ENCODE measurements around the gene C1QTNF3.

The C1QTNF3 gene

DNA sequence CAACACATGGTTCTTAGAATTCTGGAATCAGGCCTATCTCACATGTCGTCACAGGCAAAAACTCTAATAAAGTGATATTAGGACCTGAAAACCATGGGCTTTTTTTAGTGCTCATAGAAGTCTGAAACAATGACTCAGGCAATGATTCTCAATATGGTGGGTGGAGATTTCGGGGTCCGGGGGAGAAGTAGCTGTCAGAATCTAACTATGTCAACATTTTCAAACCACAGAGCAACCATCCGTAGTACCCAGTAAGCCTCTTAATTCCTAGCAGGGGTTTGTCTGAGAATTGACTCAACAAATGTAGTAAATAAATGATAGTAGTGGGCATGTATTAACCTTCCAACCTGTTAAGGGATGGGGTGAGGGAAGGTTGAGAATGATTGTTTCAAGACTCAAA is 37.8 kb downstream of the C1QTNF3 start:
- no peak for FAIRE-seq
- no peak for DNase-seq (ENCODE audit: insufficient read length)
- TF ChIP-seq POLR2AphosphoS5 (IDR thresholded peaks at IDR 0.05; ENCODE audit: low read depth, low read length) (no peak), TAF1 (IDR thresholded peaks at IDR 0.05; ENCODE audit: borderline replicate concordance, low read depth, low read length) (no peak), POLR2A (IDR thresholded peaks at IDR 0.05; ENCODE audit: low read depth, low read length) (no peak)

GRCh38 chr5:34003941-34004340 is 39.1 kb downstream of the C1QTNF3 start:
- DNase-seq (ENCODE audit: insufficient read length), result no peak
- no peak for FAIRE-seq
- no peak for TF ChIP-seq POLR2A (IDR thresholded peaks at IDR 0.05; ENCODE audit: low read depth, low read length)
- no peak for TF ChIP-seq TAF1 (IDR thresholded peaks at IDR 0.05; ENCODE audit: borderline replicate concordance, low read depth, low read length)
- no peak for TF ChIP-seq POLR2AphosphoS5 (IDR thresholded peaks at IDR 0.05; ENCODE audit: low read depth, low read length)

DNA sequence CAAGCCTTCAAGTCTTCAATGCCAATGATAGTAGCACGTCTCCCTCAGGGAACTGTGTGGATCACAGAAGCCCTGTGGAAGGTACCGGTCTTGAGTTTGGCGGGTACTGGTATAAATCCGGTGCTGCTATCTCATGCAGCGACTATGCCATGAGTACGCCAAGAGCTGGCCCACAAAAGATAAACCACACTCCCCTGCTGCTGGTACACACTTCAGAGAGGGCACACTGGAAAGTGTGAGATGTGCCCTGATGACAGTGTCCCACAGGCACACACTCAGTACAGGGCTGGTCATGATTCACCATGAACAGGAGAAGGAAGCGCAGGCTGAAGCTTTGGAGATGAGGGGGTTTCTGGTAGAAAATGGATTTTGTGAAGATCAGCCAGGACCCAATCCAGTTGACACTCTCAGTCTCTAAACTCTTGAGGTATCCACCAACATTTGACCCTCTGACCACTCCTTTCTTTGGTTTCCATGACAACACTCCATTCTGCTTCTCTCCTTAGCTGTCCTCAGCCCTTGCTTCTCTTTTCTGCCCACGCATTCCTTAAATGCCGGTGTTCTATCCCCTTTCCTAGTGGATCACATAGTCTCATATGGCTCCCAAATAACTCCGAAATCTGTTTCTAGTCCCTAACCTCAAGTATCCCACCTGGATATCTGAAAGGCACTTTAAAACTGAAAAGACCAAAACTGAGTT is 40.2 kb downstream of the C1QTNF3 start:
- no peak for TF ChIP-seq POLR2AphosphoS5 (IDR thresholded peaks at IDR 0.05; ENCODE audit: low read depth, low read length)
- TF ChIP-seq POLR2A (IDR thresholded peaks at IDR 0.05; ENCODE audit: low read depth, low read length), result no peak
- no peak for TF ChIP-seq TAF1 (IDR thresholded peaks at IDR 0.05; ENCODE audit: borderline replicate concordance, low read depth, low read length)
- DNase-seq (ENCODE audit: insufficient read length), result no peak
- FAIRE-seq, result no peak

- FAIRE-seq, result no peak
- TF ChIP-seq POLR2A (IDR thresholded peaks at IDR 0.05; ENCODE audit: low read depth, low read length) (no peak), POLR2AphosphoS5 (IDR thresholded peaks at IDR 0.05; ENCODE audit: low read depth, low read length) (no peak), TAF1 (IDR thresholded peaks at IDR 0.05; ENCODE audit: borderline replicate concordance, low read depth, low read length) (no peak)
- no peak for DNase-seq (ENCODE audit: insufficient read length)
Observed at GRCh38 chr5:34001241-34001841, 41.7 kb downstream of the C1QTNF3 start.

DNA sequence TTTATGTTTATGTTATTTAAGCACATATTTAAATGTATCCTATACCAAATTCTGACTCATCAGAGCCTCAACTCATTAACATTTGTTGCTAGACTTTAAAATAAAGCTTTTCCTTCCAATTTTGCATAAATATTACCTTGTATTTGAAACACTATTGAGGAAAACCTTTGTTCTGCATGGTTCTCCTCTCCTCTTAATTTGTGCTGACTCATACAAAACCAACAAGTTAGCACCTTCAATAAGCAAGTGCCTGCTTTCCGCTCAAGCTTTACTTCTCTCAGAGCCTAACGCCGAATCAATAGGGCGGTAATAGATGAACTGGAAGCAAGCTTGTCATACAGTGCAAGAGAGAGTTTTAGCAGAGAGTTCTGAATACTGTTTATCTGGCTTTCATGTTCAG is 43.0 kb downstream of the C1QTNF3 start:
- DNase-seq (ENCODE audit: insufficient read length), result no peak
- TF ChIP-seq POLR2A (IDR thresholded peaks at IDR 0.05; ENCODE audit: low read depth, low read length) (no peak), TAF1 (IDR thresholded peaks at IDR 0.05; ENCODE audit: borderline replicate concordance, low read depth, low read length) (no peak), POLR2AphosphoS5 (IDR thresholded peaks at IDR 0.05; ENCODE audit: low read depth, low read length) (no peak)
- FAIRE-seq, result no peak

- DNase-seq (ENCODE audit: insufficient read length), result no peak
- no peak for TF ChIP-seq POLR2AphosphoS5 (IDR thresholded peaks at IDR 0.05; ENCODE audit: low read depth, low read length)
- TF ChIP-seq POLR2A (IDR thresholded peaks at IDR 0.05; ENCODE audit: low read depth, low read length), result no peak
- TF ChIP-seq TAF1 (IDR thresholded peaks at IDR 0.05; ENCODE audit: borderline replicate concordance, low read depth, low read length), result no peak
- peak; percentile 67 for FAIRE-seq
Observed at GRCh38 chr5:33997331-33997983, 45.6 kb downstream of the C1QTNF3 start.

GRCh38 chr5:33995865-33996264 is 47.1 kb downstream of the C1QTNF3 start:
- FAIRE-seq (no peak), DNase-seq (ENCODE audit: insufficient read length) (no peak)
- no peak for TF ChIP-seq POLR2A (IDR thresholded peaks at IDR 0.05; ENCODE audit: low read depth, low read length)
- no peak for TF ChIP-seq POLR2AphosphoS5 (IDR thresholded peaks at IDR 0.05; ENCODE audit: low read depth, low read length)
- no peak for TF ChIP-seq TAF1 (IDR thresholded peaks at IDR 0.05; ENCODE audit: borderline replicate concordance, low read depth, low read length)

- TF ChIP-seq POLR2AphosphoS5 (IDR thresholded peaks at IDR 0.05; ENCODE audit: low read depth, low read length), result no peak
- no peak for TF ChIP-seq POLR2A (IDR thresholded peaks at IDR 0.05; ENCODE audit: low read depth, low read length)
- TF ChIP-seq TAF1 (IDR thresholded peaks at IDR 0.05; ENCODE audit: borderline replicate concordance, low read depth, low read length), result no peak
- FAIRE-seq (no peak), DNase-seq (ENCODE audit: insufficient read length) (no peak)
Observed at GRCh38 chr5:33994845-33995244, 48.2 kb downstream of the C1QTNF3 start.

DNA sequence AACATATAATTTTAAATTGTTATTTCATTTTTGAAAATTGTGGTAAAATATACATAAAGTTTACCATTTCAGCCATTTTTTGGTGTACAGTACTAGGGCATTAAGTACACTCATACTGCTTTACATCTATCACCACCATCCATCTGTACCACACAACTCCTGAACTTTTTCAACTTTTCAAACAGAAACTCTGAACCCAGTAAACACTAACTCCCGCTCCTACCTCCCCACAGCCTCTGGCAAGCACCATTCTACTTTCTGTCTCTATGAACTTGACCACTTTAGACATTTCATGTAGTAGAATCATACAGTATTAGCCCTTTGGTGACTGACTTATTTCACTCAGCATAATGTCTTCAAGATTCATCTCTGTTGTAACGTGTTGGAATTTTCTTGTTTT is 50.1 kb downstream of the C1QTNF3 start:
- FAIRE-seq (no peak), DNase-seq (ENCODE audit: insufficient read length) (no peak)
- TF ChIP-seq TAF1 (IDR thresholded peaks at IDR 0.05; ENCODE audit: borderline replicate concordance, low read depth, low read length) (no peak), POLR2AphosphoS5 (IDR thresholded peaks at IDR 0.05; ENCODE audit: low read depth, low read length) (no peak), POLR2A (IDR thresholded peaks at IDR 0.05; ENCODE audit: low read depth, low read length) (no peak)

DNA sequence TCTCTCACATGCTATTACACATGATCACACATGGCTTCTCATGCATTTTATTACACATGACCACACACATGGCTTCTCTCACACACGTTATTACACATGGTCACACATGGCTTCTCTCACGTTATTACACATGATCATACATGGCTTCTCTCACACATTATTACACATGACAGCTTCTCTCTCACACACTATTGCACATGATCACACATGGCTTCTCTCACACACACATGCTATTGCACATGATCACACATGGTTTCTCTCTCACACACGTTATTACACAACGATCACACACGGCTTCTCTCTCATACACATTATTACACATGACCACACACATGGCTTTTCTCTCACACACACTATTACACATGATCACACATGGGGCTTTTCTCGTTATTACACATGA is 57.6 kb downstream of the C1QTNF3 start:
- no peak for FAIRE-seq
- no peak for TF ChIP-seq TAF1 (IDR thresholded peaks at IDR 0.05; ENCODE audit: borderline replicate concordance, low read depth, low read length)
- TF ChIP-seq POLR2AphosphoS5 (IDR thresholded peaks at IDR 0.05; ENCODE audit: low read depth, low read length), result no peak
- TF ChIP-seq POLR2A (IDR thresholded peaks at IDR 0.05; ENCODE audit: low read depth, low read length), result no peak
- DNase-seq (ENCODE audit: insufficient read length), result no peak

DNA sequence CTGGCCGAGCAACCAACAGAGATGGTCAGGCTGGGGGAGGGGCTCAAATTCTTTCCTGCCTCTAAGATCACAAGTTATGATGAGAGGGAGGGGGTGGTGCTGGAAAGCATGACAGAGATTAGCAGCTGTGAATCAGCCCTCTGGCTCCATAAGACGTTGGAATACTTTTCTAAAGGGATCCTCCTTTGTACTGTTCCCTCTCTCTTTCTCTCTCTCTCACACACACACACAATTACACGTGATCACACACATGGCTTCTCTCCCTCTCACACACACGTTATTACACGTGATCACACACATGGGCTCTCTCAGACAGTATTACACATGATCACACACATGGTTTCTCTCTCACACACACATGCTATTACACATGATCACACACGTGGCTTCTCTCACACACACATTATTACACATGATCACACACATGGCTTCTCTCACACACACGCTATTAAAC is 58.3 kb downstream of the C1QTNF3 start, which contains the start of gene SLC45A2:
Gene SLC45A2, minus strand, starts transcription at position 23 of the 454 bp plus-strand sequence. CDS start 110 bp downstream, outside the sequence.
- DNase-seq (ENCODE audit: insufficient read length), result no peak
- FAIRE-seq, result no peak
- no peak for TF ChIP-seq TAF1 (IDR thresholded peaks at IDR 0.05; ENCODE audit: borderline replicate concordance, low read depth, low read length)
- no peak for TF ChIP-seq POLR2AphosphoS5 (IDR thresholded peaks at IDR 0.05; ENCODE audit: low read depth, low read length)
- TF ChIP-seq POLR2A (IDR thresholded peaks at IDR 0.05; ENCODE audit: low read depth, low read length), result no peak

Data from GM12892 (cell line).